ENCODE results near the gene RANBP3L. TPM values are rescaled to one million over a fixed set of nuclear protein-coding genes. Genes with fewer than 3 reads are reported as not detected.

The RANBP3L gene
- total RNA-seq, 1 donor from 2014 or later = 0.52 TPM

DNA sequence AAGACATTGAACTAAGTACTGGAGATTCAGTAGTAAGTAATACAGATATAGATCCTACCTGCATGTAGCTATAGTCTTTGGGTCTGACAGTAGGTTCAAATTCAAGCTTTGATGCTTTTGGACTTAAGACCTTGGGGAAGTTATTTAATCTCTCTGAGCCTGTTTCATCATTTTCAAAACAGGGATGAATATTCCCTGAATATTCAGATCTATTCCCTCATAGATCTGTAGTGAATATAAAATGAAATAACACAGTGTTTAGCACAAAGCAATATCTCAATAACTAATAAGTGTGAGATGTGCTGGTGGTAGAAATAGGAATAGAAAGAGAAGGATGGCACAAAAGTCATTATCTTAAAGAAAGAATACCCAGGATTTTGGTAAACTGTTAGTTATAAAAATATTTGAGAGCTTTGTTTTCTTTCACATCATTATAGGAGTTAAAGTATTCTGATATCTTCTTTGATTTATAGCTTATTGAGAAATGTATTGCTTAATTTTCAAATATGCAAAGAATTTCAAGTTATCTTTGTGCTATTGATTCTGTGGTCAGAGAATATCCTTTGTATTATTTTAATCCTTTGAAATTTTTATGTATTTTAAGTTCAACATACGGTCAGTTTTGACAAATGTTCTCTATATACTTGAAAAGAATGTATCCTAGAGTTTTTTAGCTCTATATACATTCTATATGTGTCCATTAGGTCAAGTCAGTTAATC lies 11.4 kb upstream of the RANBP3L start:
- Histone ChIP-seq H3K4me3 (ENCODE audit: low read length in 3 of 3) (no peak overlapping the region), H3K27ac (ENCODE audit: low read depth, low read length) (no peak overlapping the region), H3K9ac (ENCODE audit: low read depth in 1 of 3, low read length in 3 of 3) (no peak overlapping the region), H3K9me3 (ENCODE audit: control insufficient read depth in 3 of 3, low read length in 3 of 3) (no peaks in the 10 kb centered on the region), H3K27me3 (ENCODE audit: control insufficient read depth in 3 of 3, insufficient read depth in 3 of 3, low read length in 3 of 3) (no peaks in the 10 kb centered on the region), H3K36me3 (ENCODE audit: control insufficient read depth in 3 of 3, insufficient read depth in 3 of 3, low read length in 3 of 3) (no peaks in the 10 kb centered on the region), H3K4me1 (ENCODE audit: control insufficient read depth in 3 of 3, insufficient read depth in 3 of 3, low read length in 3 of 3) (no peaks in the 10 kb centered on the region)

- no peaks in the 10 kb centered on the region for H3K27me3 ChIP-seq (ENCODE audit: control insufficient read depth in 3 of 3, insufficient read depth in 3 of 3, low read length in 3 of 3)
- H3K4me3 ChIP-seq (ENCODE audit: low read length in 3 of 3) = no peak overlapping the region
- no peaks in the 10 kb centered on the region for H3K9me3 ChIP-seq (ENCODE audit: control insufficient read depth in 3 of 3, low read length in 3 of 3)
- H3K36me3 ChIP-seq (ENCODE audit: control insufficient read depth in 3 of 3, insufficient read depth in 3 of 3, low read length in 3 of 3) = no peaks in the 10 kb centered on the region
- H3K9ac ChIP-seq (ENCODE audit: low read depth in 1 of 3, low read length in 3 of 3) = no peak overlapping the region
- H3K4me1 ChIP-seq (ENCODE audit: control insufficient read depth in 3 of 3, insufficient read depth in 3 of 3, low read length in 3 of 3) = no peaks in the 10 kb centered on the region
- no peak overlapping the region for H3K27ac ChIP-seq (ENCODE audit: low read depth, low read length)
Measured at GRCh38 chr5:36311956-36312355, 10.3 kb upstream of the RANBP3L start.

GRCh38 chr5:36310138-36310537 lies 8.4 kb upstream of the RANBP3L start:
- no peaks in the 10 kb centered on the region for H3K36me3 ChIP-seq (ENCODE audit: control insufficient read depth in 3 of 3, insufficient read depth in 3 of 3, low read length in 3 of 3)
- no peaks in the 10 kb centered on the region for H3K9me3 ChIP-seq (ENCODE audit: control insufficient read depth in 3 of 3, low read length in 3 of 3)
- H3K4me3 ChIP-seq (ENCODE audit: low read length in 3 of 3) = no peak overlapping the region
- H3K9ac ChIP-seq (ENCODE audit: low read depth in 1 of 3, low read length in 3 of 3) = no peak overlapping the region
- peaks cover 0 to 5% (median 3%) of the 10 kb centered on the region in 3 donors for H3K4me1 ChIP-seq (ENCODE audit: control insufficient read depth in 3 of 3, insufficient read depth in 3 of 3, low read length in 3 of 3)
- H3K27me3 ChIP-seq (ENCODE audit: control insufficient read depth in 3 of 3, insufficient read depth in 3 of 3, low read length in 3 of 3) = no peaks in the 10 kb centered on the region
- no peak overlapping the region for H3K27ac ChIP-seq (ENCODE audit: low read depth, low read length)

- no peaks in the 10 kb centered on the region for H3K36me3 ChIP-seq (ENCODE audit: control insufficient read depth in 3 of 3, insufficient read depth in 3 of 3, low read length in 3 of 3)
- no peaks in the 10 kb centered on the region for H3K9me3 ChIP-seq (ENCODE audit: control insufficient read depth in 3 of 3, low read length in 3 of 3)
- H3K27ac ChIP-seq (ENCODE audit: low read depth, low read length) = no peak overlapping the region
- H3K4me1 ChIP-seq (ENCODE audit: control insufficient read depth in 3 of 3, insufficient read depth in 3 of 3, low read length in 3 of 3) = peaks cover 6 to 20% (median 11%) of the 10 kb centered on the region in 3 donors
- peak overlapping the region in 1 of 3 donors; percentile 57 for H3K4me3 ChIP-seq (ENCODE audit: low read length in 3 of 3)
- no peak overlapping the region for H3K9ac ChIP-seq (ENCODE audit: low read depth in 1 of 3, low read length in 3 of 3)
- no peaks in the 10 kb centered on the region for H3K27me3 ChIP-seq (ENCODE audit: control insufficient read depth in 3 of 3, insufficient read depth in 3 of 3, low read length in 3 of 3)
Measured at GRCh38 chr5:36305571-36306326, 4.0 kb upstream of the RANBP3L start.

- no peaks in the 10 kb centered on the region for H3K9me3 ChIP-seq (ENCODE audit: control insufficient read depth in 3 of 3, low read length in 3 of 3)
- H3K36me3 ChIP-seq (ENCODE audit: control insufficient read depth in 3 of 3, insufficient read depth in 3 of 3, low read length in 3 of 3) = no peaks in the 10 kb centered on the region
- H3K4me3 ChIP-seq (ENCODE audit: low read length in 3 of 3) = no peak overlapping the region
- no peak overlapping the region for H3K9ac ChIP-seq (ENCODE audit: low read depth in 1 of 3, low read length in 3 of 3)
- H3K27ac ChIP-seq (ENCODE audit: low read depth, low read length) = no peak overlapping the region
- H3K4me1 ChIP-seq (ENCODE audit: control insufficient read depth in 3 of 3, insufficient read depth in 3 of 3, low read length in 3 of 3) = peaks cover 6 to 20% (median 18%) of the 10 kb centered on the region in 3 donors
- H3K27me3 ChIP-seq (ENCODE audit: control insufficient read depth in 3 of 3, insufficient read depth in 3 of 3, low read length in 3 of 3) = no peaks in the 10 kb centered on the region
Measured at GRCh38 chr5:36304095-36304805, 2.5 kb upstream of the RANBP3L start.

DNA sequence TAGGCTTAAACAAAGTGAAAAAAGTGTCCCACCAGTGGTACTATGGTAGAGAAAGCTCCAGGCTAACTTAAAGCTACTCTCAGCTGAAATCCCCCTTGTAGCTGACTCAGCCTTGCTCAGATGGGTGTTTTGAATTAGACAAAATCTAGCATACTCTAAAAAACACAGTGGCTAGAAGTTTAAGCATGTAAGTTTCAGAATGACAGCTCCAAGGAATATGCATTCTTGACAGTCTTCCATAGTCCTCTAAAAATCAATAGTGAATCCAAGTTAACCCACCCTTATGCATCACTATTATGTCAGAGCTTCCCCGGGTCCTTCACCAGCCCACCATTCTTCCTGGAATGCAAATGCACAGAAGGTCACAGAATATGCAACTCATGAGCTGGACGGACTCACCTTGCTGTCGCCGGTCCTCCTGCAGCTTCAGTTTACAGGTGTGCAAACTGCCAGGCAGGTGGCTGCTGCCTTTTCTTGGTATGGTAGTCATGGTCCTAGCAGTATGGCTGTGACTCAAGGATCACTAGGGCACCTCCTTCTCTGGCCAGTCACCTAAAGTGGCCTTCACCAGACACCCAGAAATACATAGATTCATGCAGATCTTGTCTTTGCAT lies 668 bp downstream of the RANBP3L start:
- Histone ChIP-seq H3K4me1 (ENCODE audit: control insufficient read depth in 3 of 3, insufficient read depth in 3 of 3, low read length in 3 of 3) (peaks cover 8 to 20% (median 18%) of the 10 kb centered on the region in 3 donors), H3K9me3 (ENCODE audit: control insufficient read depth in 3 of 3, low read length in 3 of 3) (no peaks in the 10 kb centered on the region), H3K27ac (ENCODE audit: low read depth, low read length) (peak overlapping the region; percentile 40), H3K36me3 (ENCODE audit: control insufficient read depth in 3 of 3, insufficient read depth in 3 of 3, low read length in 3 of 3) (no peaks in the 10 kb centered on the region), H3K27me3 (ENCODE audit: control insufficient read depth in 3 of 3, insufficient read depth in 3 of 3, low read length in 3 of 3) (no peaks in the 10 kb centered on the region), H3K9ac (ENCODE audit: low read depth in 1 of 3, low read length in 3 of 3) (peak overlapping the region; percentile 32 to 55 (median 48)), H3K4me3 (ENCODE audit: low read length in 3 of 3) (peak overlapping the region in 2 of 3 donors; percentile 35 to 45)

GRCh38 chr5:36300191-36300926 lies 1.3 kb downstream of the RANBP3L start:
- H3K9me3 ChIP-seq (ENCODE audit: control insufficient read depth in 3 of 3, low read length in 3 of 3) = no peaks in the 10 kb centered on the region
- H3K9ac ChIP-seq (ENCODE audit: low read depth in 1 of 3, low read length in 3 of 3) = no peak overlapping the region
- no peaks in the 10 kb centered on the region for H3K27me3 ChIP-seq (ENCODE audit: control insufficient read depth in 3 of 3, insufficient read depth in 3 of 3, low read length in 3 of 3)
- H3K36me3 ChIP-seq (ENCODE audit: control insufficient read depth in 3 of 3, insufficient read depth in 3 of 3, low read length in 3 of 3) = no peaks in the 10 kb centered on the region
- peak overlapping the region in 1 of 3 donors; percentile 22 for H3K4me3 ChIP-seq (ENCODE audit: low read length in 3 of 3)
- H3K27ac ChIP-seq (ENCODE audit: low read depth, low read length) = no peak overlapping the region
- H3K4me1 ChIP-seq (ENCODE audit: control insufficient read depth in 3 of 3, insufficient read depth in 3 of 3, low read length in 3 of 3) = peaks cover 8 to 17% (median 13%) of the 10 kb centered on the region in 3 donors

GRCh38 chr5:36298552-36298951 lies 3.1 kb downstream of the RANBP3L start:
- Histone ChIP-seq H3K9ac (ENCODE audit: low read depth in 1 of 3, low read length in 3 of 3) (no peak overlapping the region), H3K9me3 (ENCODE audit: control insufficient read depth in 3 of 3, low read length in 3 of 3) (no peaks in the 10 kb centered on the region), H3K4me1 (ENCODE audit: control insufficient read depth in 3 of 3, insufficient read depth in 3 of 3, low read length in 3 of 3) (peaks cover 8 to 17% (median 13%) of the 10 kb centered on the region in 3 donors), H3K27me3 (ENCODE audit: control insufficient read depth in 3 of 3, insufficient read depth in 3 of 3, low read length in 3 of 3) (no peaks in the 10 kb centered on the region), H3K36me3 (ENCODE audit: control insufficient read depth in 3 of 3, insufficient read depth in 3 of 3, low read length in 3 of 3) (no peaks in the 10 kb centered on the region), H3K27ac (ENCODE audit: low read depth, low read length) (no peak overlapping the region), H3K4me3 (ENCODE audit: low read length in 3 of 3) (no peak overlapping the region)

DNA sequence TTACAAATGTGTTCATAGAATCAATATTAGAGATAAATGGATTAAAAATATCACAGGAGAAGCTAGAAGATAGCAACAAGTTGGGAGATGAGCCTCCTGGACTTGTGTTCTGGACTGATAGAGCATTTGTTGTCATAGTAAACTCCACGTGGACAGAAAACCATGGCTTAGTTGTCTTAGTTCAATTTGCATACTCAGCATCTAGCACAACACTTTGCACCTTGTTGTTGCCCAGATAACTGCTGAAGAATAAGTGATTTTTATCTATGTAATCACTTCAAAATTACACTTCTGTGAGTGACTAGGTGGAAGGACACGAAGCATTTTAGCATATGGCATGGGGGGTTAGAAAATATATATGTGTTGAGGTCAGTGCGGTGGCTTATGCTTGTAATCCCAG lies 4.0 kb downstream of the RANBP3L start:
- no peak overlapping the region for H3K9ac ChIP-seq (ENCODE audit: low read depth in 1 of 3, low read length in 3 of 3)
- no peak overlapping the region for H3K27ac ChIP-seq (ENCODE audit: low read depth, low read length)
- no peaks in the 10 kb centered on the region for H3K9me3 ChIP-seq (ENCODE audit: control insufficient read depth in 3 of 3, low read length in 3 of 3)
- no peak overlapping the region for H3K4me3 ChIP-seq (ENCODE audit: low read length in 3 of 3)
- H3K4me1 ChIP-seq (ENCODE audit: control insufficient read depth in 3 of 3, insufficient read depth in 3 of 3, low read length in 3 of 3) = peaks cover 8 to 15% (median 13%) of the 10 kb centered on the region in 3 donors
- no peaks in the 10 kb centered on the region for H3K27me3 ChIP-seq (ENCODE audit: control insufficient read depth in 3 of 3, insufficient read depth in 3 of 3, low read length in 3 of 3)
- H3K36me3 ChIP-seq (ENCODE audit: control insufficient read depth in 3 of 3, insufficient read depth in 3 of 3, low read length in 3 of 3) = no peaks in the 10 kb centered on the region
